Measurements from ENCODE around the gene SRSF12. TPM values are rescaled to one million over a fixed set of nuclear protein-coding genes. Genes with fewer than 3 reads are reported as not detected.

The SRSF12 gene
- total RNA-seq, 4 donors from 2014 or later = 0.15 to 0.36 TPM; not detected in 2

GRCh38 chr6:89063881-89064280 is 54.0 kb downstream of the SRSF12 start:
- Histone ChIP-seq H3K4me3 (no peak overlapping the region), H3K27ac (no peak overlapping the region), H3K9me3 (no peaks in the 10 kb centered on the region), H3K4me1 (peaks cover 2% of the 10 kb centered on the region), H3K27me3 (no peaks in the 10 kb centered on the region), H3K36me3 (no peaks in the 10 kb centered on the region)
- TF ChIP-seq CTCF (IDR thresholded peaks at IDR 0.05) = no peak
- no peak for TF ChIP-seq EP300 (IDR thresholded peaks at IDR 0.05)
- no peak for TF ChIP-seq POLR2A (IDR thresholded peaks at IDR 0.05)
- TF ChIP-seq POLR2AphosphoS5 (IDR thresholded peaks at IDR 0.05) = no peak
- no peak for DNase-seq (ENCODE audit: low spot score in 2 of 2)
- 82% methylated on average over 1 of the region's 1 CpG for WGBS

GRCh38 chr6:89059227-89059626 is 58.6 kb downstream of the SRSF12 start:
- TF ChIP-seq CTCF (IDR thresholded peaks at IDR 0.05) (no peak), POLR2A (IDR thresholded peaks at IDR 0.05) (no peak), EP300 (IDR thresholded peaks at IDR 0.05) (no peak), POLR2AphosphoS5 (IDR thresholded peaks at IDR 0.05) (no peak)
- H3K27me3 ChIP-seq = no peaks in the 10 kb centered on the region
- DNase-seq (ENCODE audit: low spot score in 2 of 2) = no peak
- no peaks in the 10 kb centered on the region for H3K36me3 ChIP-seq
- WGBS = 98% methylated on average over 12 of the region's 12 CpGs
- no peak overlapping the region for H3K27ac ChIP-seq
- H3K9me3 ChIP-seq = no peaks in the 10 kb centered on the region
- H3K4me1 ChIP-seq = no peaks in the 10 kb centered on the region
- H3K4me3 ChIP-seq = no peak overlapping the region

GRCh38 chr6:89058627-89059026 is 59.2 kb downstream of the SRSF12 start:
- no peak overlapping the region for H3K4me3 ChIP-seq
- no peaks in the 10 kb centered on the region for H3K27me3 ChIP-seq
- H3K27ac ChIP-seq = no peak overlapping the region
- H3K9me3 ChIP-seq = no peaks in the 10 kb centered on the region
- TF ChIP-seq POLR2AphosphoS5 (IDR thresholded peaks at IDR 0.05) = no peak
- no peaks in the 10 kb centered on the region for H3K36me3 ChIP-seq
- 58% methylated on average over 5 of the region's 5 CpGs for WGBS
- H3K4me1 ChIP-seq = no peaks in the 10 kb centered on the region
- DNase-seq (ENCODE audit: low spot score in 2 of 2) = no peak

DNA sequence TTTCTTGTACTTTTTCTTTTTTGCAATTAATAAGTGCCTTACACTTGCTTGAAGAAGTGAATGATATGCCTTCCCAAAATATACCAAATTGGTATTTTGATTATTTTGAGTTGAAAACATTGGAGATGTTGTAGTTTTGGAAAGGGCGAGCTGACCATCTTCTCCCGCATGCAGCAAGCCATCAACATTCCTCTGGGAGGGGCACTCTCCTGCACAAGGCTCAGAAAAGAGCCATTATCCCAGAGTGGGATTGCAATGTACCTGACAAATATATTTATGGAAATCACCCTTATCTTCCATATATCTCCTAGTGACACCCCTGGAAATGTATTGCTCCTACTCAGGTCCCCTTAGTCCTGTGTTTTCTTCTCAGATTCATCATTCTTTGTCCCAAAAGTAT is 60.1 kb downstream of the SRSF12 start:
- H3K36me3 ChIP-seq = no peaks in the 10 kb centered on the region
- no peak overlapping the region for H3K4me3 ChIP-seq
- H3K27me3 ChIP-seq = no peaks in the 10 kb centered on the region
- H3K9me3 ChIP-seq = no peaks in the 10 kb centered on the region
- H3K27ac ChIP-seq = no peak overlapping the region
- WGBS = 89% methylated on average over 2 of the region's 2 CpGs
- DNase-seq (ENCODE audit: low spot score in 2 of 2) = no peak
- TF ChIP-seq POLR2A (IDR thresholded peaks at IDR 0.05) (no peak), POLR2AphosphoS5 (IDR thresholded peaks at IDR 0.05) (no peak), EP300 (IDR thresholded peaks at IDR 0.05) (no peak), CTCF (IDR thresholded peaks at IDR 0.05) (no peak)
- H3K4me1 ChIP-seq = no peaks in the 10 kb centered on the region

GRCh38 chr6:89054208-89054607 is 63.7 kb downstream of the SRSF12 start:
- Histone ChIP-seq H3K4me1 (peaks cover 11% of the 10 kb centered on the region), H3K36me3 (no peaks in the 10 kb centered on the region), H3K27me3 (no peaks in the 10 kb centered on the region), H3K4me3 (no peak overlapping the region), H3K9me3 (no peaks in the 10 kb centered on the region), H3K27ac (no peak overlapping the region)
- no peak for DNase-seq (ENCODE audit: low spot score in 2 of 2)
- 93% methylated on average over 4 of the region's 4 CpGs for WGBS
- TF ChIP-seq POLR2A (IDR thresholded peaks at IDR 0.05) = no peak
- TF ChIP-seq EP300 (IDR thresholded peaks at IDR 0.05) = no peak
- no peak for TF ChIP-seq POLR2AphosphoS5 (IDR thresholded peaks at IDR 0.05)
- no peak for TF ChIP-seq CTCF (IDR thresholded peaks at IDR 0.05)

- no peak overlapping the region for H3K27ac ChIP-seq
- H3K9me3 ChIP-seq = no peaks in the 10 kb centered on the region
- H3K36me3 ChIP-seq = no peaks in the 10 kb centered on the region
- H3K4me3 ChIP-seq = no peak overlapping the region
- H3K27me3 ChIP-seq = no peaks in the 10 kb centered on the region
- peaks cover 12% of the 10 kb centered on the region for H3K4me1 ChIP-seq
- no peak for DNase-seq (ENCODE audit: low spot score in 2 of 2)
- TF ChIP-seq EP300 (IDR thresholded peaks at IDR 0.05) (no peak), POLR2A (IDR thresholded peaks at IDR 0.05) (no peak), POLR2AphosphoS5 (IDR thresholded peaks at IDR 0.05) (no peak), CTCF (IDR thresholded peaks at IDR 0.05) (no peak)
- 77% methylated on average over 3 of the region's 3 CpGs for whole genome bisulfite sequencing
Observed at GRCh38 chr6:89051676-89052075, 66.2 kb downstream of the SRSF12 start.

Data from suprapubic skin (tissue), 4 donors.